NCI-H2107 treated with DMSO at 0.1 percent for 48 hours (cell line): ENCODE results near the gene IFTAP.

ENCODE experiments used
- DNase-seq: peaks from one replicate; lab custom pipeline; 2025; ENCODE audit not compliant: unreplicated experiment; lab: John Stamatoyannopoulos, UW

Gene IFTAP

DNA sequence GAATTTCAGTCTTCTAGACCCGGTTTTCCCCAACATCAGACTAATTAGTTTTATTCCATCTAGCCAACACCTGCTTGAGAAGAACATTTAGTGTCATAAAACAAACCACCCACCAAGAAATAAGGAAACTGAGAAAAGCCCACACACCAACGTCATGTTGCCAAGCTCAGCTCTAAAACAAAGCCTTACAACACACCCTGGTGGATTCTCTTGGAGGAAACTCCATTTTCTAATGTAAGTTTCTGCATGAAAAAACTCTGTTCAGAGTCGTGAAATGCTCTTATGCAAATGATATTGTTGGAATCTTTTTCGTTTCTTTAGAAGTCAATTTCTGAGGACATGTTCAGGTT is 108.7 kb downstream of the IFTAP start:
- DNase-seq, result no peak
